Kidney (tissue), 22 donors: ENCODE data around the gene SC5D. TPM values are rescaled to one million over a fixed set of nuclear protein-coding genes. Genes with fewer than 3 reads are reported as not detected.
A peak's percentile ranks its signal among the peaks of the same experiment; 100 is the strongest.

ENCODE experiments used
- DNase-seq, 5 donors: peaks; one replicate each; pipeline ENCODE4 v3.0.0-alpha.2; 2013 to 2020
- FAIRE-seq: peaks from 2 replicates; lab custom pipeline; 2012; peaks lifted over from hg19 to GRCh38; lab: Jason Lieb, UNC
- H3K27ac ChIP-seq, 2 donors: one replicate each; pipeline ENCODE4 v1.7.0; 2013; ENCODE audit warnings: low read depth in 2 of 2, low read length in 2 of 2, inconsistent platforms in 1 of 2
- H3K27me3 ChIP-seq: one replicate; pipeline ENCODE4 v1.7.1; 2013; ENCODE audit warnings: low read length, inconsistent platforms; ENCODE audit not compliant: control insufficient read depth, insufficient read depth
- H3K36me3 ChIP-seq, 3 donors: one replicate each; pipeline versions ENCODE4 v1.7.0 to v1.7.1; 2013; ENCODE audit warnings: low read length in 3 of 3, control low read depth in 1 of 3, inconsistent platforms in 1 of 3; ENCODE audit not compliant: insufficient read depth in 3 of 3, control insufficient read depth in 2 of 3
- H3K4me1 ChIP-seq, 3 donors: one replicate each; pipeline versions ENCODE4 v1.7.0 to v1.7.1; 2013; ENCODE audit warnings: low read length in 3 of 3, inconsistent platforms in 1 of 3, low read depth in 1 of 3; ENCODE audit not compliant: control insufficient read depth in 2 of 3, insufficient read depth in 2 of 3
- H3K4me3 ChIP-seq, 3 donors: one replicate each; pipeline versions ENCODE4 v1.7.0 to v1.8.1; 2013; ENCODE audit warnings: low read length in 3 of 3, control low read depth in 1 of 3, inconsistent platforms in 1 of 3
- H3K9ac ChIP-seq, 3 donors: one replicate each; pipeline versions ENCODE4 v1.7.0 to v1.7.1; 2013; ENCODE audit warnings: low read length in 3 of 3, control low read depth in 1 of 3, inconsistent platforms in 1 of 3
- H3K9me3 ChIP-seq, 3 donors: one replicate each; pipeline versions ENCODE4 v1.7.0 to v1.7.1; 2013; ENCODE audit warnings: low read length in 3 of 3, control low read depth in 1 of 3, inconsistent platforms in 1 of 3; ENCODE audit not compliant: control insufficient read depth in 2 of 3, insufficient read depth in 1 of 3
- intact Hi-C: fragments of 100-400 bp; cut with DNase I; formaldehyde crosslinking; loops from one replicate; pipeline ENCODE4 v1.11.1; 2022
- long read RNA-seq, 10 donors: library from polyadenylated mRNA in 1 of 10; unstranded in 1 of 10; transcript quantifications; one replicate each; pipeline ENCODE4 v2.0.0 and lab custom pipeline, GENCODE V29; 2021 to 2026
- polyA plus RNA-seq: library from polyadenylated mRNA; stranded (reverse); fragments of 350-450 nt; fragmentation: Illumina TruSeq; extraction: RNeasy Lipid Tissue Mini Kit (QIAGEN cat#74804); gene quantifications from one replicate; pipeline ENCODE4 v1.2.3, GENCODE V29; 2014; ENCODE audit warnings: low read depth, low replicate concordance; ENCODE audit not compliant: insufficient read depth
- total RNA-seq: library from RNA; stranded (reverse); fragmentation: NEBNext Ultra II Directional; extraction: Animal tissue kit (Norgen Biotek cat#: 25700); gene quantifications from one replicate; pipeline ENCODE4 v1.2.1, GENCODE V29; 2021
- TF ChIP-seq, protein P1 (sequence below): IDR thresholded peaks from 3 replicates; pipeline ENCODE4 v1.5.1; 2012; ENCODE audit warnings: mild to moderate bottlenecking, moderate library complexity, borderline replicate concordance; ENCODE audit not compliant: insufficient read depth; ENCODE audit errors: extremely low read depth
- donor health status: control.
- donor health status: control.
- donor health status: control.
- donor health status: control.
- donor health status: control.
- donor health status: DM: yes; HTN: yes; CAD: no.
- donor health status: Normal renal cell carcinoma (clear cell type).

Gene SC5D, protein sequence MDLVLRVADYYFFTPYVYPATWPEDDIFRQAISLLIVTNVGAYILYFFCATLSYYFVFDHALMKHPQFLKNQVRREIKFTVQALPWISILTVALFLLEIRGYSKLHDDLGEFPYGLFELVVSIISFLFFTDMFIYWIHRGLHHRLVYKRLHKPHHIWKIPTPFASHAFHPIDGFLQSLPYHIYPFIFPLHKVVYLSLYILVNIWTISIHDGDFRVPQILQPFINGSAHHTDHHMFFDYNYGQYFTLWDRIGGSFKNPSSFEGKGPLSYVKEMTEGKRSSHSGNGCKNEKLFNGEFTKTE
- 26.6 TPM for total RNA-seq
- polyA plus RNA-seq: 43.3 TPM
- long read RNA-seq, donor 1, transcript SC5D-201 (5 exons, 2,456 nt): major isoform, 6 of 13 reads
- long read RNA-seq, donor 1, partial matches to known transcripts: 5 of 13 reads
- long read RNA-seq, donor 1, other reads (novel, unspliced or antisense): 0 of 13 reads
- long read RNA-seq, donor 2, transcript SC5D-201 (5 exons, 2,456 nt): major isoform, 18 of 34 reads
- long read RNA-seq, donor 2, partial matches to known transcripts: 8 of 34 reads
- long read RNA-seq, donor 2, other reads (novel, unspliced or antisense): 0 of 34 reads
- long read RNA-seq, donor 3, transcript SC5D-201 (5 exons, 2,456 nt): major isoform, 20 of 43 reads
- long read RNA-seq, donor 3, partial matches to known transcripts: 18 of 43 reads
- long read RNA-seq, donor 3, other reads (novel, unspliced or antisense): 0 of 43 reads
- long read RNA-seq, donor 4, transcript SC5D-201 (5 exons, 2,456 nt): major isoform, 8 of 44 reads
- long read RNA-seq, donor 4, partial matches to known transcripts: 34 of 44 reads
- long read RNA-seq, donor 4, other reads (novel, unspliced or antisense): 0 of 44 reads
- long read RNA-seq, donor 5, partial matches to known transcripts: 0 of 1 reads
- long read RNA-seq, donor 5, other reads (novel, unspliced or antisense): 0 of 1 reads
- long read RNA-seq, donor 6, transcript SC5D-201 (5 exons, 2,456 nt): major isoform, 29 of 56 reads
- long read RNA-seq, donor 6, partial matches to known transcripts: 21 of 56 reads
- long read RNA-seq, donor 6, other reads (novel, unspliced or antisense): 0 of 56 reads
- long read RNA-seq, donor 7, transcript SC5D-201 (5 exons, 2,456 nt): major isoform, 18 of 24 reads
- long read RNA-seq, donor 7, partial matches to known transcripts: 1 of 24 reads
- long read RNA-seq, donor 7, other reads (novel, unspliced or antisense): 2 of 24 reads
- long read RNA-seq, donor 8, transcript SC5D-201 (5 exons, 2,456 nt): major isoform, 12 of 20 reads
- long read RNA-seq, donor 8, partial matches to known transcripts: 7 of 20 reads
- long read RNA-seq, donor 8, other reads (novel, unspliced or antisense): 0 of 20 reads
- long read RNA-seq, donor 9, transcript SC5D-201 (5 exons, 2,456 nt): major isoform, 6 of 11 reads
- long read RNA-seq, donor 9, partial matches to known transcripts: 0 of 11 reads
- long read RNA-seq, donor 9, other reads (novel, unspliced or antisense): 0 of 11 reads
- long read RNA-seq, donor 10, transcript SC5D-201 (5 exons, 2,456 nt): major isoform, 8 of 14 reads
- long read RNA-seq, donor 10, partial matches to known transcripts: 0 of 14 reads
- long read RNA-seq, donor 10, other reads (novel, unspliced or antisense): 0 of 14 reads

DNA sequence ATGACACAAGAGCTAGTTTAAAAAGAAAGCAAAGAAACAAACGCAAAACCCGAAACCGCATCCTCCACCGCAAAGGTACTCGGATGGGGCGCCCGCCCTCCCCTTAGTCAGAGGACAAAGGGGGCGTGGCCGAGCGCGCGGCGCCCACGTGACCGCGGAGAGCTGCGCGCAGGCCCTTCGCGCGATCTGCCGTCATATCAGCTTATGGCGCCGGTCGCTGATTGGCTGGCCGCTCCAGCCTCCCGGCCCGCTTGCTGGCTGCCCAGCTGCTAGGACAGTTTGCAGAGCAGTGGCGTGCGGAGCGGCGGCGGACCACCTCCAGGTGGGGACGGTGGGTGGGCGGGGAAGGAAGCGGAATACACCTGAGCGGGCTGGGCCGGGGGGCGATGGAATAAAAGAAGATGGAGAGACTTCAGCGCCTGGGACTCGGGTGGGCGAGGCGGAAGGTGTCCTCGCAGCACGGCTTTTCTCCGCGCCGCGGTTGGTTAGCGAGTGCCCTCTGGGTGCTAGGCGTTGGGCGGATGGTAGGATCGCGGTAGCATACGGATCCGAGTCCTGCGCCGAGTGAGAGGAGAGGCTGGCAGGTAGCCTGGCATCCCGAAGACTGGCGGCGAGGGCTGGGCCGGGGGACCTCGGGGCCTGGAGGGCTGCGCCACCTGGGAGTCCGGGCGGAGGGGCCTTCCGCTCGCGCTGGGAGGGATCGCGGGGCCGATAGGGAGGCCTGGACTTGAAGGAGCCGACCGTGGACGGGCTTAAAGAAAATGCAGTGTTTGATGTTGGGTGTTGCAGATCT lies at the start of gene SC5D:
SC5D (plus strand) TSS at position 277 of the 793 bp plus-strand sequence. CDS start 10,605 bp downstream, outside the sequence.
- Histone ChIP-seq H3K27ac (peak within 1 kb of the TSS; percentile 93), H3K9me3 (no peaks in the 10 kb centered on the region), H3K4me1 (peaks cover 0 to 4% (median 0%) of the 10 kb centered on the region in 3 donors), H3K36me3 (peaks cover 0 to 3% (median 0%) of the 10 kb centered on the region in 3 donors), H3K27me3 (no peaks in the 10 kb centered on the region), H3K4me3 (peak within 1 kb of the TSS; percentile 91 to 99 (median 92)), H3K9ac (peak within 1 kb of the TSS; percentile 88 to 96 (median 95))
- DNase-seq (peak; percentile 95 to 98 (median 97)), FAIRE-seq (no peak)
- intact Hi-C loops: no loop called here
- TF ChIP-seq, protein P1, sequence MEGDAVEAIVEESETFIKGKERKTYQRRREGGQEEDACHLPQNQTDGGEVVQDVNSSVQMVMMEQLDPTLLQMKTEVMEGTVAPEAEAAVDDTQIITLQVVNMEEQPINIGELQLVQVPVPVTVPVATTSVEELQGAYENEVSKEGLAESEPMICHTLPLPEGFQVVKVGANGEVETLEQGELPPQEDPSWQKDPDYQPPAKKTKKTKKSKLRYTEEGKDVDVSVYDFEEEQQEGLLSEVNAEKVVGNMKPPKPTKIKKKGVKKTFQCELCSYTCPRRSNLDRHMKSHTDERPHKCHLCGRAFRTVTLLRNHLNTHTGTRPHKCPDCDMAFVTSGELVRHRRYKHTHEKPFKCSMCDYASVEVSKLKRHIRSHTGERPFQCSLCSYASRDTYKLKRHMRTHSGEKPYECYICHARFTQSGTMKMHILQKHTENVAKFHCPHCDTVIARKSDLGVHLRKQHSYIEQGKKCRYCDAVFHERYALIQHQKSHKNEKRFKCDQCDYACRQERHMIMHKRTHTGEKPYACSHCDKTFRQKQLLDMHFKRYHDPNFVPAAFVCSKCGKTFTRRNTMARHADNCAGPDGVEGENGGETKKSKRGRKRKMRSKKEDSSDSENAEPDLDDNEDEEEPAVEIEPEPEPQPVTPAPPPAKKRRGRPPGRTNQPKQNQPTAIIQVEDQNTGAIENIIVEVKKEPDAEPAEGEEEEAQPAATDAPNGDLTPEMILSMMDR: no peak

GRCh38 chr11:121244884-121245283 lies 47.7 kb upstream of the SC5D start:
- no peaks in the 10 kb centered on the region for H3K4me1 ChIP-seq
- no peak overlapping the region for H3K9ac ChIP-seq
- no peaks in the 10 kb centered on the region for H3K27me3 ChIP-seq
- no peak overlapping the region for H3K27ac ChIP-seq
- DNase-seq (no peak), FAIRE-seq (no peak)
- intact Hi-C loops: no loop called here
- H3K4me3 ChIP-seq: no peak overlapping the region
- no peaks in the 10 kb centered on the region for H3K36me3 ChIP-seq
- TF ChIP-seq, protein P1: no peak
- H3K9me3 ChIP-seq: no peaks in the 10 kb centered on the region
